SKM-1 (cell line): ENCODE data around the gene CNP.
"Not testable (repeated sequence)": the region's sequence is repeated elsewhere in the genome, so short reads cannot be mapped to it uniquely, and the experiment has no call there.

Experiments used
- DNase-seq: peaks from one replicate; lab custom pipeline; 2025; ENCODE audit not compliant: unreplicated experiment; lab: John Stamatoyannopoulos, UW

CNP gene

DNA sequence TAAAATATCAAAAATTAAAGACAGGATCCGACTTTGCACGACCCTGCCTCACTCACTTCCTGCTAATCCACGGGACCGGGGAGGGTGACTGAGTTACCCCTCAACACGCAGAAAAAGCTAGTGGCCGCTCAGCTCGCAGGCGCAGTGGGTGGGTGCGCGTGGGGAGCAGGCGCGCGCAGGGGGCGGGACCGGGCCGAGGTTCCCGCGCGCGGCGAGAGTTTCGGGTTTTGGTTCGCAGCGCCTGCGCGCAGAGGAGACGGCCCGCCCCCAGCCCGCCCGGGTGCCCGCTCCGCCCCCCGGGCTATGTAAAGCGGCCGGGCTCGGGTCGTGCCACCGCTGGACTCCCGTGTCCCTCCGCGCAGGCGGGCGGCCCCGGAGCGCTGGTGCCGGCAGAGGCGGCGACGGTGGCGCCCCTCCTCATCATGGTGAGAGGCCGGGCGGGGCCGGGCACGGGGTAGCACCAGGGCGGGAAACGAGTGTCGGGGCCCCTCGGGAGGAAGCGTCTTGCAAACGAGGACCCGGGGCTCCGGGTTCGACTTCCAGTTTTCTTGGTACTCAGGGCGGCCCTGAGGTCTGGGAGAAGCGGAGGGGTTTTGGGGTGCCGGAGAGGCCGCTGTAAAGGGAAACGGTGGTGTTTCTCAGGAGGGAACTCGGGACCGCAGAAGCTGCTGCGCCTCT, at the start of gene CNP:
Gene CNP, plus strand, starts transcription at position 333 of the 678 bp plus-strand sequence. Its CDS starts 90 bp downstream, at position 423.
- DNase-seq: peak; percentile 78

DNA sequence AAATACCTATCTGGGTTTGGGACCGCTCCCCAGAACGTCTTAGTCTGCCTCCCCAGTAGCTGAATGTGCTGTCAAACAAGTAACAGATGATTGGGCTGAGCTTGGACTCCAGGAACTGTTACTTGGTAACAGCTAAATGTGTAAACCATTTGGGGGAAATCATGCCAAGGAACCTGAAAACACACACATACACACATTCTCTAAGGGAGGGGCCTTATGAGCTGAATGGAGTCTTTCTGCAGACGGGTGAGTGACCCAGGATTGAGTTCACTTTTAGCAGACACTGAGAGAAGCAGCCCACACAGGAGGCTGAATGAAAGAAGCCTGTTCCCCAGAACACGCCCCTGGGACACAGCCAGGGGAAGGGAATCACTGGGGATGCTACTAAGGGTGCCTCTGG, 49.4 kb upstream of the CNP start:
- DNase-seq: no peak

DNA sequence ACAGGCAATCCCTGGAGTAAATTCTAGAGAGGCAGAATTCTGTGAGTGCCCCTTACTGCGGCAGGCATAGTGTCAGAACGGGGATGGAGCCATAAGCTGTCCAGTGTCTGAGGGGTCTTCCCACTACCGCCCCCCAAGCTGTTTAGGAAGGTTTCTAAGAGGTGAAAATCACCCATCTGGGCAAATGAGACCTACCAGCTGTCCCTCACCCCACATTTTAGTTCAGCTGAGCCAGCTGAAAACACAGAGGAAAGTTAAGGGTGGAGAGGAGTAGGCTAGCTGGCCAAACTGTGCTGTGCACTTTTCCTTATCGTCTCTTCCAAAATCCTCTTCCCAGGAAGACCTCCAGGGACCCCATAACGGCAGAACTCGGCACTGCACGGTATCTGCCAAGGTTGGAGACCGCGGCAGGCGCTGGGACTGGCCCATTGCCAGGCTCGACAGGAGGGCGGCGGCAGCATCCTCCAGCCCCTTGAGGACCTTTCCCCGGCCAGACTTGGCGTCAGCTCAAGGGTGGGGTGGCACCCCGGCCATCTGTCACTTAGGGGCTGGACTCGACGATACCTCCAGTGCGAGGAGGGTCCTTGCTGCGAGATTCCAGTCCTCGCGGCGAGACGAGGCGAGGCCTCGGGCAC, 48.8 kb upstream of the CNP start:
- DNase-seq: no peak

DNA sequence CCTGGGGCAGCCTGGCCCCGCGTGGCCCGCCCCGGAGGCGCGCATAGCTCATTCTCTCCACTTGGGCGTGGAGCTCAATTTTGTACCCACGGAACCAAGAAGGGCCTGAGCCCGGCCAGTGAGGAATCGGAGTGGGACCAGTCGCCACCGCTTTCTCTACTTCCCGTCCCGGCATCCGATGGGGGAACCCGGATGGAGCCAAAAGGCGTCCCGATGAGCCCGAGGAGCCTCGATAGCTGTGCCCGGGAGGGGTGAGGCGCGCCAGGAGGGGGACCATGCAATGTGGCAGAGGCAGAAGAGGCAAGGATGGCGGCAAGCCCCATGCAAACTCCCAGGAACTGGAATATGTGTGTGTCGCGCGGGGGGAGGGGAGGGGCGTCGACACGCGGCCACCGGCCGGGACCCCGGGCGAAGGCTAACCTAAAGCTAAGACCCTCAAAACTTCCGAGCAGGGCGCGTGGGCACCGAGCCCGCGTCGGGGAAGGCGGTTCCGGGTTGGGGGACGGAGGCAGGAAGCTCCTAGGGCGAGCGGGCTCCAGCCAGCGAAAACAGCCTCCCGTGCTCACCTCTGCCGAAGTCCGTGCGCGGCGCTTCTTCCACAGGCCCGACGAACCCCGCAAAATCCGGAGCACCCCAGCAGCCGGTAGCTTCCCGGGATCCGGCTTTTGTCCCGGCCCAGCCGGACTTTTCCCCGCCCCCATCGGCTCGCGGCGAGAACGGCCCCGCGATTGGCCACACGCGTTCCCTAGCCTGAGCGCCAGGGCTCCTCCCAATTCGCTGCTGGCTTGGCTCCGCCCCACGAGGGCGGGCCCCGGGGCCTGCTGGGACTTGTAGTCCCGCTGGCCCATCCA, 48.1 kb upstream of the CNP start, which contains the start of gene ACLY:
Gene ACLY, minus strand, starts transcription at position 638 of the 851 bp plus-strand sequence. CDS start 5,078 bp downstream, outside the sequence.
- DNase-seq: peak; percentile 90

DNA sequence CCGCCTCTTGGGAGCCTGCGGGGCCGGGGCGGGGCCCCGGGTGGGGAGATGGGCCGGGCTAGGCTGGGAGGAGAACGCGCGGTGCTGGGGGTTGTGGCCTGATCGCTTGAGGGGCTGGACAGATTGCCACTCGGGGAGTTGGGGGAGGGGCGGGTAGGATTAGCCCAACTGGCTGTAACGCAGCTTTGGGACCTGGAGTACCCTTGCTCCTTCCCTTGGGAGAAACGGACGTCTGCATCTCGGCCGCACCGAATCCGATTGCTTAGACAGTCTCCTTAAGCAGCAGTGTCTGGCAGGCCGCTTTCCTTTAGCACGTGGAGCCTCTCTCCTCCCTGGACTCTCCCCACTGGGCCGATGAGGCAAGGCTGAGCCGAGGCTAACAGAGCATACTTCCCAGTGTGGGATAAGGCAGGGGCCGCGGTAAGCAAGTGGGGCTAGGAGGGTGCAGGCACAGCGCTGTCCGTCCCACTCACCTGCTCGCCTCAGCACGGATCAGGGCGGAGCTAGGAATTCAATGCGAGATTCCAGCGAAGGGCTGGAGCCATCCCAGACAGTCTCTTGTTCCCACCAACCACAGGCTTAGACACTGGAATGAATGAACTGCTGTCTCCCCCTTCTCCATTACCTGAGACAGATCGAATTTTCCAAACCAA, 47.3 kb upstream of the CNP start:
- no peak for DNase-seq

DNA sequence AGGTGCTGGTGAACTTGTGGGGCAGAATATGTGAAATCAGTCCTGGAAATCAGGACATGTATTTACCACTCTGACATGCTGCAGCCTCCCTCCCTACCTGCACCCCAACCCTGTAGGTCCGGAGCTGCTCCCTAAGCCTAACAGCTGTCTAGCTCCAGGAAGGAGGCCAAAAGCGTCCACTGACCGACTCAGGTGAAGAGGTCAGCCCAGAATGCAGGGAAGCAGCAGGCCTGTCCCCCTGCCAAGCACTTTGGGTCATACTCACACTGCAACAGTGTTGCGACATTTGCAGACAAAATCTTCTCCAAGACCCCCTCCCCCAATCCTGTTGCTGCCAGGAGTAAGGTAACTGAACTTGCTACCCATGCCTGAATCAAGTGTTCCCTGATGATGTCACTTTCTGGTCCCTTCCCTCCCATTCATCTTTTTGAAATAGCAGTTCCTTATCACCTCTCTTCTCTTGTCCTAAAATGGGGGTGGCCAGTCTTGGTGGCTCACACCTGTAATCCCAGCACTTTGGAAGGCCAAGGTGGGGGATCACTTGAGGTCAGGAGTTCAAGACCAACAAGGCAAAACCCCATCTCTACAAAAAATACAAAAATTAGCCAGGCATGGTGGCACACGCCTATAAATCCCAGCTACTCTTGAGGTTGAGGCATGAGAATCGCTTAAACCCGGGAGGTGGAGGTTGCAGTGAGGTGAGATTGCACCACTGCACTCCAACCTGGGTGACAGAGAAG, 46.6 kb upstream of the CNP start:
- DNase-seq: no peak

DNA sequence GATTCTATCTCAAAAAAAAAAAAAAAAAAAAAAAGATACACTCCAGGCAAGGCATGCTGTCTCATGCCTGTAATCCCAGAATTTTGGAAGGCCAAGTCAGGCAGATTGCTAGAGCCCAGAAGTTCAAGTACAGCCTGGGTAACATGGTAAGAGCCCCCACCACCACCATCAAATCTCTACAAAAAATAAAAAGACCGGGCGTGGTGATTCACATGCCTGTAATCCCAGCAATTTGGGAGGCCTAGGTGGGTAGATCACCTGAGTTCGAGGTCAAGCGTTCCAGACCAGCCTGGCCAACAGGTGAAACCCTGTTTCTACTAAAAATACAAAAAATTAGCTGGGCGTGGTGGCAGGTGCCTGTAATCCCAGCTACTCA, 46.0 kb upstream of the CNP start:
- DNase-seq: no peak

DNA sequence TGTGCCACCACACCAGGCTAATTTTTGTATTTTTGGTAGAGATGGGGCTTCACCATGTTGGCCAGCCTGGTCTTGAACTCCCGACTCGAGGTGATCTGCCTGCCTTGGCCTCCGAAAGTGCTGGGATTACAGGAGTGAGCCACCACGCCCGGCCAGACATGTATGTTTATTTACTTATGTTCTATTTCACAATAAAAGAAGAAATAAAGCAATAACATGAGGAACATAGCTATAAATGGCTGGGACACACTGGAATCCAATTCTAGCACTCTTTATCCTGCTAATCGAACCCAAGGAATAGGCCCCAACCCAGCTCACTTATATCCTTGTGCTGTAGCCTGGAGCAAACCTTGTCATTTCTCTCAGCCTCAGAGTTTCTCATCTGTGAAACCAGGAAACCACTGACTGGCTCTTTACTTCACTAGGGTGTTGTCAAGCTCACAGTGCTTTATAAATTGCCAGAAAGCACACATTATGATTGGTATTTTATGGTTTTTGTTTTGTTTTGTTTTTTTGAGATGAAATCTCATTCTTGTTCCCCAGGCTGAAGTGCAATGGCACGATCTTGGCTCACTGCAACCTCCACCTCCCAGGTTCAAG, 40.5 kb upstream of the CNP start:
- DNase-seq: no peak

DNA sequence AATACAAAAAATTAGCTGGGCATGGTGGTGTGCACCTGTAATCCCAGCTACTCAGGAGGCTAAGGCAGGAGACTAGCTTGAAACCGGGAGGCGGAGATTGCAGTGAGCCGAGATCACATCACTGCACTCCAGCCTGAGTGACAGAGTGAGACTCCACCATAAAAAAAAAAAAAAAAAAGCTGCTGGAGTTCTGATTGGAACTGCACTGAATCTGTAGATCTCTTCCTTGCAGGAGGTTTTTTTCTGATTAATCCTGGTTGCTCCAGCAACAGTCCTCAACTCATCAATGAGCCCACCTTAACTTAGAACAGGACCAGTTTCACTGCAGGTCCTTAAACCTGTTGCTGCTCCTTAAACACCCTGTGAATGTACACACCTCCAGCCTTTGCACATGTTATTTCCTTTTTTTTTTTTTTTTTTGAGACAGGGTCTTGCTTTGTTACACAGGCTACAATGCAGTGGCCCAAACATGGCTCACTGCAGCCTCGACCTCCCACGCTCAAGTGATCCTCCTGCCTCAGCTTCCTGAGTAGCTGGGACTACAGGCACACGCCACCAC, 37.8 kb upstream of the CNP start:
- DNase-seq: no peak

DNA sequence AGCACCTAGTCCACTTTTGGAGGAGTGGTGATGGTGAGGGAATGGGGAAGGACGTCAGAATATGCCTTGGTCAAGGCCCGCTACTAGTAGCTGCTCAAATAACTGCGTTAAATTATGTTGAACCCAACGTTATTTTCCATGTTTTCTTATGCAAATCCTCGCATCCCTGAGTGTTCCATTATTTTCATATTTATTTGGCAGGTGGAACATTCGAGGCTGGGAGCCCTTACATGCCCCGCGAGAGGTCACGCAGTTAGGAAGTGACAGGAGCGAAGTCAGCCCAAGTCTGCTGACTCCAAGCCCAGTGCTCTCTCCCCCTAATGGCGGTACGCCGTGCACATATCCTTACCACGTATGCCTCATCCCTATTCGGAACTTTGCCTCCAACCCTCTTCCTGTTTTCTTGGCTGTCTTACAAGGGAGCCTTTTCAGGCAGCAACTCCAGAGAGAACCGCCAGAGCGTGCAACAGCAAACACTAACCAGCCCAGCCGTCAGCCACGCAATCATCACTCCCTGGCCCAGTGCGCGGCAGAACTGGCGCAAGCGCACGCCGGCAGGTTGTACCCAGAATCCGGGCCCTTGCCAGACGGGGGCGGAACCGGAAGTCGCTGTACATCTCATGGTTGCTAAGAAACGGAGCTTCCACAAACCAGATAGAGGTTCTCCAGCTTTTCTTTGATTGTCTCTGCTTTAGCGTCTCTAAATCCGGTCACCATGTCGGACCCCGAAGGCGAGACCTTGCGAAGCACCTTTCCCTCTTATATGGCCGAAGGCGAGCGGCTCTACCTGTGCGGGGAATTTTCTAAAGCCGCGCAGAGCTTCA, 36.4 kb upstream of the CNP start, which contains the start of gene ODAD4:
Gene ODAD4, plus strand, starts transcription at position 609 of the 824 bp plus-strand sequence. Its CDS starts 107 bp downstream, at position 716.
- DNase-seq: peak; percentile 92

DNA sequence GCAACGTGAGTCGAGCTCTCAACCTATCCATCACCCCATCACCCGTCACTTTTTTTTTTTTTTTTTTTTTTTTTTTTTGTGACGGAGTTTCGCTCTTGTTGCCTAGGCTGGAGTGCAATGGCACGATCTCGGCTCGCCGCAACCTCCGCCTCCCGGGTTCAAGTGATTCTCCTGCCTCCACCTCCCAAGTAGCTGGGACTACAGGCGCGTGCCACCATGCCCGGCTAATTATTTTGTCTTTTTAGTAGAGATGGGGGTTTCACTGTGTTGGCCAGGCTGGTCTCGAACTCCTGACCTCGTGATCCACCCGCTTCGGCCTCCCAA, 35.8 kb upstream of the CNP start:
- not testable (repeated sequence) for DNase-seq

DNA sequence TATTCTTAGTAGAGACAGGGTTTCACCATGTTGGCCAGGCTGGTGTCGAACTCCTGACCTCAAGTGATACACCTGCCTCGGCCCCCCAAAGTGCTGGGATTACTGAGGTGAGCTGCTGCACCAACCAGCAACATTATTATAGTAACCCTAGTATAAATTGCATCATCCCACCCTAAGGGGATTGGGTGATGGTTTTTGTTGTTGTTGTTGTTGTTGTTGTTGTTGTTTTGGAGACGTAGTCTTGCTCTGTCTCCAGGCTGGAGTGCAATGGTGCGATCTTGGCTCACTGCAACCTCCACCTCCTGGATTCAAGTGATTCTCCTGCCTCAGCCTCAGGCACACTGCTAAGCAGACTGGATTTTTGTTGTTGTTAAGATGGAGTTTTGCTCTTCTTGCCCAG, 34.9 kb upstream of the CNP start:
- not testable (repeated sequence) for DNase-seq

DNA sequence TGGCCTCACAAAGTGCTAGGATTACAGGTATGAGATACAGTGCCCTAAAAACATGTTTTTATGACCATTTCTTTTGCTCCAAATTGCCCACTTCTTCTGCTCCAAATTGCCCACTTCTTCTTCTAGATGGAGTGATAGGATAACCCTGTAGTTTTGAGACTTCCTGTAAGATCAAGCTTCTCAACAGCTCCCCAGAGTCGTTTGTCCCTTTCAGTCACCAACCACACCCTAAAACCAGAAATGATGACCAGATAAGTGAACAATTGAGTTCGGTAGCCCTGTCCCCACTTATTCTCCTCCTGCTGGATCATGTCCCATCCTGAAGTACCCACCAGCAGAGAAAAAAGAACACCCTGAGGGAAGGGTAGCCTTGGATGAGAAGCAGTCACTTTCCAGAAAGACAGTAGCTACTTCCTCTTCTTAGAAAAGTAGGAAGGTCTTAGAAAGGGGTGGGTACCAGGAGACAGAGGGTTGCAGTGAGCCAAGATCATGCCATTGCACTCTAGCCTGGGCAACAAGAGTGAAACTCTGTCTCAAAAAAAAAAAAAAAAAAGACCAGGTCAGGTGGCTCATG, 33.7 kb upstream of the CNP start:
- peak; percentile 62 for DNase-seq

DNA sequence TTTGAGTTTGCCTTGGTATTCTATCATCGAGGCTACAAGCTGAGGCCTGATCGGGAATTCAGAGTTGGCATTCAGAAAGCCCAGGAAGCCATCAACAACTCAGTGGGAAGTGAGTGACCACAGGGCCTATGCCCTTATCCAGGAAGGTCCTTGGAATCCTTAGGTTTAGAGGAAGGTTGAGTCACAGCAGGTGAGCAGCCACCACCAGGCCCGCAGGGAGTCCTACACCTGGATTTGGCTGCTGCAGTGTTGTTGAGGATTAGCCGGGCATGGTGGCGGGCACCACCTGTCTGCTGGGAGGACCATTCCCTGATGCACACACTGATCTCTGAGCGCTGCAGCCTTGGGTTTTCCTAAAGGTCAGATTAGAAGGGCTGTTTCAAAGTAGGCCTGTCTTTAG, 31.0 kb upstream of the CNP start:
- DNase-seq: no peak

DNA sequence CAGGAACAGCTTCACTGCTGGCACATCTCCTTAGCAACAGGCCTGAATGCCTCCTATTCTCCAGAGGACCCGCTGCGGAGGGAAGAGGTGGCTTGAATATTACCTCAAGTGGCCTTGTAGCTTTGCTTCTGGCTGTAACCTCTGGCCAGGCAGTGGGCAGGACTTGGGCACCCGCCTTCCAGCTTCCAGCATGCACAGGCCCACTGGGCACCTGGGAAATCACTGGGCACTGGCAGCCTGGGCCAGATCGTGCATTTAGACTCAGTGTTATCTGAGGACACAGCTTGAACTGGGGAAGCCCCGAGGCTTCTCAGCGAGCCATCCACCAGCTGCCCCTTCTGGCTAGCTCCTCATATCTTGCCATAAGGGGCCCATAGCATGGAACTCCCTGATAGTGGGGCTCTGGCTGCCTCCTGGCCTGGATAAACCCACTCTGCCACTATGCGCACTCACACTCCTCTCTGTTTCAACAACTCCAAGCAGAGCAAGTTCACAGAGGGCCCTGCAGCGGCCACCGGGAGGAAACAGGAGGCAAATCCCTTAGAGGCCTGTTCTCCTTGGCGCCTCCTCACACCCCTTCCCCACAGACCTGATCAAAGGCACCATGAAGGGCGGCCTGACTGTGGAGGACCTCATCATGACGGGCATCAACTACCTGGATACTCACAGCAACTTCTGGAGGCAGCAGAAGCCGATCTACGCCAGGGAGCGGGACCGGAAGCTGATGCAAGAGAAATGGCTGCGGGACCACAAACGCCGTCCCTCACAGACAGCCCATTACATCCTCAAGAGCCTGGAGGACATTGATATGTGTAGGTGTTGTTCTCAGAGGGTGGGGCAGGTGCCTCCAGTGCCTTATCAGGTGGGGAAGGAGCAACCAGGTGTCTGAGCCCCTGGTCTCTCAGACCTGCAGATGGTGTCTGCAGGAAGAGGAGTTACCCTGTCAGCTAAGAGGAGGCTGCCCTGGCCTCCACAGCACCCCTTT, 28.3 kb upstream of the CNP start:
- no peak for DNase-seq

DNA sequence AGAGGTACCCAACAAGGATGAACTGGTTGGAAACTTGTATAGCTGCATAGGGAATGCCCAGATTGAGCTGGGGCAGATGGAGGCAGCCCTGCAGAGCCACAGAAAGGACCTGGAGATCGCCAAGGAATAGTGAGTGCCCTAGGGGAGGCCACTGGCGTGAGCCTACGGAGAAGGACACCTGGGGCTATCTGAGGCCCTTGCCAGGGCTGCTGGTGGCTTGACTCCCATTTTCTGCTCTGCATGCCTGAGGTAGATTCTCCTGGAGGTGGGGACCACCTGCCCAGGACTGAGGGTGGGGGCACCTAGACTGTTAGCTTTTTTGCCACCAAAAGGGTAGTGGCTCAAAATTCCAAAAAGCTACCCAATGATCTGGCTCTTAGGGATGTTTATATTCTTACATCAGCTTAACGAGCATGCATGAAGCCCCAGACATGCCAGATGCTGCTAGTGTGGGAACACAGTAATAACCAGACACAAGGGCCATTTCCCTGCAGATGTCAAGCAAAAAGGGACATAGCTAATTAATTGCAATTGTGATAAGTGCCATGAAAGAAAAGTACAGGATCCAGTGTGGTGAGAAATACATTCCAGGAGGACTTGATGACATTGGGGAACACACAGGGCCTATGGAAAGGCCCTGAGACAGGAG, 27.4 kb upstream of the CNP start:
- DNase-seq: no peak

DNA sequence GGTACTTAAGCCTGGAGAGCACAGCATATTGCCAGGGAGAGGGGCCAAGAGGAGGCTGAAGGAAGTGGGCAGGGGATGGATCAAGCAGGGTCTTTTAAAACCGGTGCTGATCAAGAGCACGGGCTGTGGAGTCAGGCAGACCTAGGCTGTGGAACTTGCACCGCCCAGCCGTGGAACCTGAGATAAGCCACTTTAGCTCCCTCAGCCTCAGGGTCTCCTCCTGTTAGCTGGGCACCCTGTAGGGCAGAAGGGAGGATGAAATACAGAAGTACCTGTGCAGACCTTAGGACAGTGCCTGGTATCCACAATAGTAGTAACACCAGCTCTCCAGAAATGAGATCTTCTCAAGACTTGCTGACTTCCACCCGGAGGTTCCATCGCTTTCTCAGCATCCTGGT, 26.9 kb upstream of the CNP start:
- DNase-seq: no peak
